Panc1 (cell line): ENCODE measurements around the gene PPP2R5D. TPM values are rescaled to one million over a fixed set of nuclear protein-coding genes. Genes with fewer than 3 reads are reported as not detected.
"Not testable (repeated sequence)": the region's sequence is repeated elsewhere in the genome, so short reads cannot be mapped to it uniquely, and the experiment has no call there.

ENCODE experiments used
- ATAC-seq: fragments of 200-7000 bp; cut with Tn5 transposase; 2 replicates; pipeline ENCODE4 v1.9.1; 2020; ENCODE audit warnings: mild to moderate bottlenecking, moderate library complexity
- BruUV-seq: library from RNA; stranded (reverse); fragments of 400-500 nt; replicated peaks from 2 replicates; lab custom pipeline; 2021; lab: Mats Ljungman, UMichigan
- CTCF ChIA-PET: fragments of 300-600 bp; sonication (Branson Sonifier 250); formaldehyde crosslinking; loops from one replicate; lab custom pipeline; 2022; ENCODE audit warnings: antibody characterized with exemption; lab: Charles Lee
- POLR2A ChIA-PET: fragments of 300-600 bp; sonication (Branson Sonifier 250); formaldehyde crosslinking; loops from one replicate; lab custom pipeline; 2022; ENCODE audit warnings: antibody characterized with exemption; lab: Charles Lee
- DNase-seq: peaks from one replicate; pipeline ENCODE4 v3.0.0-alpha.2; 2010; ENCODE audit warnings: low read depth, low spot score
- H3K27ac ChIP-seq: 2 replicates; pipeline ENCODE4 v1.5.1; 2011; ENCODE audit warnings: mild to moderate bottlenecking, low read length, inconsistent platforms
- H3K27me3 ChIP-seq: fragments of 200-500 bp; sonication (Bioruptor generic); 2 replicates; pipeline ENCODE4 v1.6.0; 2014; ENCODE audit warnings: low read length, inconsistent platforms; ENCODE audit not compliant: control insufficient read depth, insufficient read depth
- H3K36me3 ChIP-seq: fragments of 200-500 bp; sonication (Bioruptor generic); 2 replicates; pipeline ENCODE4 v1.5.1; 2014; ENCODE audit warnings: inconsistent platforms, mild to moderate bottlenecking, low read length, moderate library complexity; ENCODE audit not compliant: control insufficient read depth, insufficient read depth
- H3K4me1 ChIP-seq: 2 replicates; pipeline ENCODE4 v1.5.1; 2011; ENCODE audit warnings: inconsistent platforms, mild to moderate bottlenecking, low read length, moderate library complexity; ENCODE audit not compliant: control insufficient read depth, insufficient read depth
- H3K4me3 ChIP-seq, 2 experiments: 2 replicates each; pipeline ENCODE4 v1.5.1; 2011 to 2012; ENCODE audit warnings: low read depth in 2 of 2, low read length in 2 of 2, mild to moderate bottlenecking in 2 of 2, inconsistent platforms in 1 of 2, moderate library complexity in 1 of 2
- H3K9me3 ChIP-seq: fragments of 200-500 bp; sonication (Bioruptor generic); 2 replicates; pipeline ENCODE4 v1.5.1; 2014; ENCODE audit warnings: low read depth, mild to moderate bottlenecking, inconsistent platforms, low read length, moderate library complexity; ENCODE audit not compliant: control insufficient read depth, insufficient read depth
- POLR2AphosphoS5 ChIP-seq: IDR thresholded peaks from 2 replicates; pipeline ENCODE4 v1.6.1; 2012; ENCODE audit warnings: mild to moderate bottlenecking, low read depth, low read length, moderate library complexity
- SIN3A ChIP-seq: IDR thresholded peaks from 2 replicates; pipeline ENCODE4 v1.6.1; 2012; ENCODE audit warnings: low read depth, mild to moderate bottlenecking, low read length, moderate library complexity, borderline replicate concordance; ENCODE audit not compliant: insufficient read depth
- TCF7L2 ChIP-seq: IDR thresholded peaks from 2 replicates; pipeline ENCODE4 v1.6.1; 2011; ENCODE audit warnings: mild to moderate bottlenecking, low read depth, low read length, inconsistent platforms
- in situ Hi-C: cut with HindIII; loops from 2 replicates; pipeline ENCODE4 v1.10.0; 2016; ENCODE audit warnings: low sequenced_read_pairs, low pct_unique_long_range_greater_than_20kb
- intact Hi-C: fragments of 100-400 bp; cut with micrococcal nuclease; formaldehyde crosslinking; loops from one replicate; pipeline ENCODE4 v1.10.0; 2022; ENCODE audit not compliant: unreplicated experiment
- total RNA-seq: library from RNA; stranded (reverse); gene quantifications from one replicate; pipeline ENCODE4 v1.2.1, GENCODE V29; 2021; ENCODE audit not compliant: unreplicated experiment
- TF ChIP-seq, protein P1 (sequence below): fragments of 450-650 bp; IDR thresholded peaks from 2 replicates; pipeline ENCODE4 v1.5.1; 2017; ENCODE audit warnings: mild to moderate bottlenecking
- TF ChIP-seq, protein P2 (sequence below), 2 experiments: IDR thresholded peaks; 2 replicates each; pipeline ENCODE4 v1.6.1; 2011 to 2012; ENCODE audit warnings: low read depth in 2 of 2, control low read depth in 1 of 2, low read length in 1 of 2, mild to moderate bottlenecking in 1 of 2, moderate library complexity in 1 of 2; ENCODE audit not compliant: insufficient read depth in 1 of 2

Gene PPP2R5D
- total RNA-seq, 1 experiment from 2014 or later, result 63.6 TPM

DNA sequence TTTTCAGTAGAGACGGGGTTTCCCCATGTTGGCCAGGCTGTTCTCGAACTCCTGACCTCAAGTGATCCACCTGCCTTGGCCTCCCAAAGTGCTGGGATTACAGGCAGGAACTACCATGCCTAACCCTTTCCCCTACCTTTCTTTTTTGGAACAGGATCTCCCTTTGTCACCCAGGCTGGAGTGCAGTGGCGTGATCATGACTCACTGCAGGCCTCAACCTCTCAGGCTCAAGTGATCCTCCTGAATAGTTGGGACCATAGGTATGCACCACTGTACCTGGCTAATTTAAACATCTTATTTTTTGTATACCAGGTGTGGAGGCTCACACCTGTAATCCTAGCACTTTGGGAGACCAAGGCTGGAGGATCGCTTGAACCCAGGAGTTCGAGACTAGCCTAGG lies 43.0 kb upstream of the PPP2R5D start:
- H3K9me3 ChIP-seq, H3K4me1 ChIP-seq, BruUV-seq, H3K4me3 ChIP-seq, in situ Hi-C loops, H3K27me3 ChIP-seq, H3K27ac ChIP-seq, POLR2A ChIA-PET, H3K36me3 ChIP-seq, DNase-seq, intact Hi-C loops, ATAC-seq, CTCF ChIA-PET: not testable (repeated sequence)

DNA sequence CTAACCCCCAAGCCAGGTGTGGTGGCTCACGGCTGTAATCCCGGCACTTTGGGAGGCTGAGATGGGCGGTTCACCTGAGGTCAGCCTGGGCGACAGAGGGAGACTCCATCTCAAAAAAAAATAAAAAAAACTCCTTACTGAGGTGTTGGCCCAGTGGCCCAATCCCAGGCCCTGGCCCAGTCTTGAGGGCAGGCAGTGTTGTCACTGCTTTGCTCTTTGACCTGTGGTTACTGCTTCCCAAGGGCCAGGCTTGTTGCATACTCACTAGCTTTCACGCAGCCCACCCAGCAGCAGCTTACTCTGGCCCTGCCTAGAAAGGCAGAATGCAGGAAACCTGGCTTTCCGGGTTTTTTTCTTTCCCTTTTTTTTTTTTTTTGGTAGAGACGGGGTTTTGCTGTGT lies 41.9 kb upstream of the PPP2R5D start:
- ATAC-seq (no peak), DNase-seq (no peak)
- Histone ChIP-seq H3K27me3 (no peaks in the 10 kb centered on the region), H3K4me1 (no peaks in the 10 kb centered on the region), H3K9me3 (no peaks in the 10 kb centered on the region), H3K27ac (no peak overlapping the region), H3K36me3 (no peaks in the 10 kb centered on the region), H3K4me3 (no peak overlapping the region)
- in situ Hi-C loops (no loop called here), intact Hi-C loops (no loop called here)
- TF ChIP-seq SIN3A (no peak), TCF7L2 (no peak), POLR2AphosphoS5 (no peak)
- TF ChIP-seq, protein P1, sequence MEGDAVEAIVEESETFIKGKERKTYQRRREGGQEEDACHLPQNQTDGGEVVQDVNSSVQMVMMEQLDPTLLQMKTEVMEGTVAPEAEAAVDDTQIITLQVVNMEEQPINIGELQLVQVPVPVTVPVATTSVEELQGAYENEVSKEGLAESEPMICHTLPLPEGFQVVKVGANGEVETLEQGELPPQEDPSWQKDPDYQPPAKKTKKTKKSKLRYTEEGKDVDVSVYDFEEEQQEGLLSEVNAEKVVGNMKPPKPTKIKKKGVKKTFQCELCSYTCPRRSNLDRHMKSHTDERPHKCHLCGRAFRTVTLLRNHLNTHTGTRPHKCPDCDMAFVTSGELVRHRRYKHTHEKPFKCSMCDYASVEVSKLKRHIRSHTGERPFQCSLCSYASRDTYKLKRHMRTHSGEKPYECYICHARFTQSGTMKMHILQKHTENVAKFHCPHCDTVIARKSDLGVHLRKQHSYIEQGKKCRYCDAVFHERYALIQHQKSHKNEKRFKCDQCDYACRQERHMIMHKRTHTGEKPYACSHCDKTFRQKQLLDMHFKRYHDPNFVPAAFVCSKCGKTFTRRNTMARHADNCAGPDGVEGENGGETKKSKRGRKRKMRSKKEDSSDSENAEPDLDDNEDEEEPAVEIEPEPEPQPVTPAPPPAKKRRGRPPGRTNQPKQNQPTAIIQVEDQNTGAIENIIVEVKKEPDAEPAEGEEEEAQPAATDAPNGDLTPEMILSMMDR, result no peak
- TF ChIP-seq, protein P2, sequence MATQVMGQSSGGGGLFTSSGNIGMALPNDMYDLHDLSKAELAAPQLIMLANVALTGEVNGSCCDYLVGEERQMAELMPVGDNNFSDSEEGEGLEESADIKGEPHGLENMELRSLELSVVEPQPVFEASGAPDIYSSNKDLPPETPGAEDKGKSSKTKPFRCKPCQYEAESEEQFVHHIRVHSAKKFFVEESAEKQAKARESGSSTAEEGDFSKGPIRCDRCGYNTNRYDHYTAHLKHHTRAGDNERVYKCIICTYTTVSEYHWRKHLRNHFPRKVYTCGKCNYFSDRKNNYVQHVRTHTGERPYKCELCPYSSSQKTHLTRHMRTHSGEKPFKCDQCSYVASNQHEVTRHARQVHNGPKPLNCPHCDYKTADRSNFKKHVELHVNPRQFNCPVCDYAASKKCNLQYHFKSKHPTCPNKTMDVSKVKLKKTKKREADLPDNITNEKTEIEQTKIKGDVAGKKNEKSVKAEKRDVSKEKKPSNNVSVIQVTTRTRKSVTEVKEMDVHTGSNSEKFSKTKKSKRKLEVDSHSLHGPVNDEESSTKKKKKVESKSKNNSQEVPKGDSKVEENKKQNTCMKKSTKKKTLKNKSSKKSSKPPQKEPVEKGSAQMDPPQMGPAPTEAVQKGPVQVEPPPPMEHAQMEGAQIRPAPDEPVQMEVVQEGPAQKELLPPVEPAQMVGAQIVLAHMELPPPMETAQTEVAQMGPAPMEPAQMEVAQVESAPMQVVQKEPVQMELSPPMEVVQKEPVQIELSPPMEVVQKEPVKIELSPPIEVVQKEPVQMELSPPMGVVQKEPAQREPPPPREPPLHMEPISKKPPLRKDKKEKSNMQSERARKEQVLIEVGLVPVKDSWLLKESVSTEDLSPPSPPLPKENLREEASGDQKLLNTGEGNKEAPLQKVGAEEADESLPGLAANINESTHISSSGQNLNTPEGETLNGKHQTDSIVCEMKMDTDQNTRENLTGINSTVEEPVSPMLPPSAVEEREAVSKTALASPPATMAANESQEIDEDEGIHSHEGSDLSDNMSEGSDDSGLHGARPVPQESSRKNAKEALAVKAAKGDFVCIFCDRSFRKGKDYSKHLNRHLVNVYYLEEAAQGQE (IDR thresholded peaks at IDR 0.05; ENCODE audit: insufficient read depth in 1 of 2, low read depth in 2 of 2, low read length in 1 of 2), result no peak
- ChIA-PET CTCF (no interaction called here), POLR2A (no interaction called here)
- BruUV-seq, result no TSS peak

DNA sequence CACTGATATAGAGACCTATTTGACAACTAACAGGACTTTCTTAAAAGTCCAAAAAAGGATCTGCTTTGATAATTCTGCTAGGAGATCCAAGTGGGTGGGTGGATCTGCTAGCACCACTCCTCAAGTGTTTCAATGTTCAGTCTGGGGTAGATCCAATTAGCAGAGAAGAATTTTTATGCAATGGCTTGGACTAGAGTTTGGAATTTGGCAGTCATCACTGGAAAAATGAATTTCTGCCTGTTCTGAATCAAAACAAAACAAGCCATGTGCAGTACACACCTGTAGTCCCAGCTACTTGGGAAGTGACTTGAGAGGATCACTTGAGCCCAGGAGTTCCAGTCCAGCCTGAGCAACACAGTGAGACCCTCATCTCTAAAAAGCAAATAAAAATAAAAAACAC lies 36.4 kb upstream of the PPP2R5D start:
- BruUV-seq, result TSS peak; percentile 34
- Histone ChIP-seq H3K9me3 (no peaks in the 10 kb centered on the region), H3K27me3 (no peaks in the 10 kb centered on the region), H3K27ac (no peak overlapping the region), H3K4me1 (no peaks in the 10 kb centered on the region), H3K4me3 (no peak overlapping the region), H3K36me3 (no peaks in the 10 kb centered on the region)
- ATAC-seq (no peak), DNase-seq (no peak)
- ChIA-PET CTCF (no interaction called here), POLR2A (no interaction called here)
- intact Hi-C loops (no loop called here), in situ Hi-C loops (no loop called here)
- TF ChIP-seq, protein P2 (IDR thresholded peaks at IDR 0.05; ENCODE audit: insufficient read depth in 1 of 2, low read depth in 2 of 2, low read length in 1 of 2), result no peak
- TF ChIP-seq, protein P1, result no peak
